Endothelial cell of umbilical vein (primary cell): ENCODE measurements around the gene SRBD1. TPM values are rescaled to one million over a fixed set of nuclear protein-coding genes. Genes with fewer than 3 reads are reported as not detected.

Experiments
- BruUV-seq: library from RNA; stranded (reverse); fragments of 400-500 nt; replicated peaks from 2 replicates; lab custom pipeline; 2021; lab: Mats Ljungman, UMichigan
- CTCF ChIA-PET: fragments of 300-600, 350-600 bp; sonication (Branson Sonifier 250); formaldehyde crosslinking; loops from one replicate; lab custom pipeline; 2021; ENCODE audit warnings: antibody characterized with exemption, inconsistent platforms; lab: Charles Lee
- POLR2A ChIA-PET: fragments of 300-600, 350-600 bp; sonication (Branson Sonifier 250); formaldehyde crosslinking; loops from one replicate; lab custom pipeline; 2021; ENCODE audit warnings: antibody characterized with exemption, inconsistent platforms; lab: Charles Lee
- DNase-seq: peaks from one replicate; pipeline ENCODE4 v3.0.0-alpha.2; 2011; ENCODE audit warnings: low read depth, low spot score
- FAIRE-seq: peaks from 2 replicates; lab custom pipeline; 2011; peaks lifted over from hg19 to GRCh38; lab: Jason Lieb, UNC
- H2AFZ ChIP-seq: 2 replicates; pipeline ENCODE4 v1.6.0; 2012; ENCODE audit warnings: low read depth, low read length, control low read depth, inconsistent platforms
- H3K27ac ChIP-seq: 2 replicates; pipeline ENCODE4 v1.5.1; 2011; ENCODE audit warnings: low read depth, mild to moderate bottlenecking, control low read depth, low read length, moderate library complexity; ENCODE audit not compliant: insufficient read depth
- H3K27me3 ChIP-seq, 2 experiments: 2 replicates each; pipeline versions ENCODE4 v1.6.0 to v1.6.1; 2011; ENCODE audit warnings: low read length in 2 of 2, mixed read lengths in 1 of 2; ENCODE audit not compliant: control insufficient read depth in 2 of 2, insufficient read depth in 2 of 2
- H3K36me3 ChIP-seq, 2 experiments: 2 replicates in 1 of 2; 3 replicates in 1 of 2; pipeline ENCODE4 v1.5.1; 2011; ENCODE audit warnings: low read length in 2 of 2, mild to moderate bottlenecking in 1 of 2, moderate library complexity in 1 of 2; ENCODE audit not compliant: control insufficient read depth in 2 of 2, insufficient read depth in 2 of 2; ENCODE audit errors: extremely low read depth in 1 of 2
- H3K4me1 ChIP-seq: 3 replicates; pipeline ENCODE4 v1.5.1; 2011; ENCODE audit warnings: mild to moderate bottlenecking, low read length; ENCODE audit not compliant: control insufficient read depth, insufficient read depth; ENCODE audit errors: extremely low read depth
- H3K4me2 ChIP-seq: 2 replicates; pipeline ENCODE4 v1.6.1; 2011; ENCODE audit warnings: low read length, control low read depth, mixed read lengths; ENCODE audit not compliant: insufficient read depth
- H3K4me3 ChIP-seq, 3 experiments: fragments of 200-600 bp in 1 of 3; sonication (generic), shearing (Covaris generic) in 1 of 3; replicated peaks in 1 of 3; 2 replicates each; pipeline ENCODE4 v1.5.1; 2011 to 2016; ENCODE audit warnings: control low read depth in 3 of 3, low read length in 3 of 3, mild to moderate bottlenecking in 2 of 3, inconsistent platforms in 1 of 3, low read depth in 1 of 3, moderate library complexity in 1 of 3; ENCODE audit not compliant: insufficient read depth in 1 of 3
- H3K79me2 ChIP-seq: 2 replicates; pipeline ENCODE4 v1.6.0; 2012; ENCODE audit warnings: low read length, inconsistent platforms; ENCODE audit not compliant: control insufficient read depth, insufficient read depth
- H3K9ac ChIP-seq: replicated peaks from 2 replicates; pipeline ENCODE3; 2011; ENCODE audit warnings: low read length, control low read depth; ENCODE audit not compliant: insufficient read depth; ENCODE audit errors: extremely low read depth
- H3K9me1 ChIP-seq: replicated peaks from 3 replicates; pipeline ENCODE4 v1.6.0; 2011; ENCODE audit warnings: mild to moderate bottlenecking, low read length; ENCODE audit not compliant: control insufficient read depth, insufficient read depth; ENCODE audit errors: extremely low read depth
- H3K9me3 ChIP-seq: replicated peaks from 2 replicates; pipeline ENCODE4 v1.5.1; 2012; ENCODE audit warnings: low read length, inconsistent platforms; ENCODE audit not compliant: control insufficient read depth, insufficient read depth
- H4K20me1 ChIP-seq: replicated peaks from 2 replicates; pipeline ENCODE3; 2011; ENCODE audit warnings: mild to moderate bottlenecking, low read length; ENCODE audit not compliant: control insufficient read depth, insufficient read depth; ENCODE audit errors: extremely low read depth
- CTCF ChIP-seq, 2 donors: IDR thresholded peaks; 1 replicate in 1 of 2; 2 replicates in 1 of 2; pipeline ENCODE4 v1.5.1; 2011; ENCODE audit warnings: low read length in 2 of 2, mild to moderate bottlenecking in 2 of 2, moderate library complexity in 2 of 2, control low read depth in 1 of 2, inconsistent platforms in 1 of 2, low read depth in 1 of 2; ENCODE audit not compliant: insufficient read depth in 1 of 2; ENCODE audit errors: extremely low read depth in 1 of 2
- EZH2 ChIP-seq: IDR thresholded peaks from 2 replicates; pipeline ENCODE4 v1.6.1; 2012; ENCODE audit warnings: borderline replicate concordance, low read depth, mild to moderate bottlenecking, moderate library complexity, low read length, inconsistent platforms; ENCODE audit not compliant: severe bottlenecking
- FOS ChIP-seq: IDR thresholded peaks from 2 replicates; pipeline ENCODE4 v1.6.1; 2011; ENCODE audit warnings: mild to moderate bottlenecking, low read length, moderate library complexity, borderline replicate concordance; ENCODE audit not compliant: insufficient read depth
- GATA2 ChIP-seq: IDR thresholded peaks from 2 replicates; pipeline ENCODE4 v1.7.0; 2011; ENCODE audit warnings: low read depth, mild to moderate bottlenecking, moderate library complexity, mixed read lengths, low read length; ENCODE audit not compliant: insufficient read length, insufficient read depth
- JUN ChIP-seq: IDR thresholded peaks from 2 replicates; pipeline ENCODE4 v1.6.1; 2011; ENCODE audit warnings: borderline replicate concordance, low read depth; ENCODE audit not compliant: insufficient read length, insufficient read depth
- MYC ChIP-seq: IDR thresholded peaks from one replicate; pipeline ENCODE4 v1.6.1; 2011; ENCODE audit warnings: mild to moderate bottlenecking, low read depth, low read length
- POLR2A ChIP-seq: IDR thresholded peaks from 2 replicates; pipeline ENCODE4 v1.6.1; 2012; ENCODE audit warnings: low read depth, mild to moderate bottlenecking, control low read depth, low read length
- POLR2AphosphoS5 ChIP-seq: IDR thresholded peaks from 2 replicates; pipeline ENCODE4 v1.6.1; 2012; ENCODE audit warnings: low read depth, mild to moderate bottlenecking, control low read depth, low read length, moderate library complexity; ENCODE audit not compliant: insufficient read depth
- dilution Hi-C: fragments of 300-500 bp; cut with MboI; formaldehyde crosslinking; loops from one replicate; pipeline ENCODE4 v1.15.0; 2019; ENCODE audit warnings: low sequenced_read_pairs; ENCODE audit not compliant: extremely low pct_ligation_motif_present
- intact Hi-C: fragments of 100-400 bp; cut with micrococcal nuclease; formaldehyde crosslinking; loops from one replicate; pipeline ENCODE4 v1.10.0; 2022
- polyA plus RNA-seq, 4 experiments: library from polyadenylated mRNA; depleted of rRNA in 3 of 4; stranded (reverse) in 3 of 4; unstranded in 1 of 4; fragments of >200 nt; gene quantifications; 2 replicates each; pipeline versions ENCODE4 v1.2.1 to v1.2.3, GENCODE V29; 2011 to 2012; ENCODE audit warnings: missing spikeins in 1 of 4
- total RNA-seq: library from RNA; stranded (reverse); gene quantifications from 2 replicates; pipeline ENCODE4 v1.2.3, GENCODE V29; 2021

SRBD1 gene
- total and polyA plus RNA-seq, 2 donors (not counting 3 experiments of a cell fraction or from before 2014, with no cell fraction given) = 3.7 to 12.5 TPM

DNA sequence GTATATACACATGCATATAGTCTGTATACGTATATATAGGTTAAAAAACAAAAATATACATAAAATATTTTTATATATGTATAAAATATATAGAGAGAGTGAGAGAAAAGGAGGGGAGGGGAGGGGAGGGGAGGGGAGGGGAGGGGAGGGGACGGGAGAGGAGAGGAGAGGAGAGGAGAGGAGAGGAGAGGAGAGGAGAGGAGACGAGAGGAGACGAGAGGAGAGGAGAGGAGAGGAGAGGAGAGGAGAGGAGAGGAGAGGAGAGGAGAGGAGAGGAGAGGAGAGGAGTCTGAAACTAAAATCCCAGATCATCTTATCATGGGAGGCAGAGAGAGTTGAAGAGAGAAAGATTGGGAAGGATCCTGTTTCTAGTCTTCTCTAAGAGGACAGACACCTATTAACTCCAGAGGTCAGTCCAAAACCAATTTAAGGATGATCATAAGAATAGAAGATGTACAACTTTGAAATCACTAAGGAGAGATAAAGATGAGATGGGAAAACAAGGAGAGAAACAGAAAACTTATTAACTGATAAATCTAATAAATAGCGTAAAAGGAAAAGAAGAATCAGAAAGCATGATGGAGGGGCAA, 195.4 kb downstream of the SRBD1 start:
- no peaks in the 10 kb centered on the region for H3K4me1 ChIP-seq
- no peaks in the 10 kb centered on the region for H3K9me1 ChIP-seq
- no peaks in the 10 kb centered on the region for H3K79me2 ChIP-seq
- no peak overlapping the region for H3K4me2 ChIP-seq
- no TSS peak for BruUV-seq
- H4K20me1 ChIP-seq = no peaks in the 10 kb centered on the region
- no peak overlapping the region for H3K4me3 ChIP-seq
- H3K9ac ChIP-seq = no peak overlapping the region
- intact Hi-C loops (no loop called here), dilution Hi-C loops (no loop called here)
- H3K9me3 ChIP-seq = no peaks in the 10 kb centered on the region
- no peak overlapping the region for H3K27ac ChIP-seq
- CTCF ChIA-PET = interaction anchor here (1.7 kb wide), 1 partner anchor 11 kb away, joined by 5 read pairs; no protein-coding TSS in a partner anchor
- no peak overlapping the region for H2AFZ ChIP-seq
- TF ChIP-seq JUN (no peak), EZH2 (no peak), FOS (no peak), CTCF (IDR thresholded peaks at IDR 0.05; ENCODE audit: extremely low read depth in 1 of 2, insufficient read depth in 1 of 2, low read depth in 1 of 2, low read length in 2 of 2) (no peak), POLR2A (no peak), GATA2 (no peak), MYC (no peak), POLR2AphosphoS5 (no peak)
- POLR2A ChIA-PET = no interaction called here
- no peak for FAIRE-seq
- H3K36me3 ChIP-seq = no peaks in the 10 kb centered on the region
- DNase-seq = no peak
- no peaks in the 10 kb centered on the region for H3K27me3 ChIP-seq
